Skin of body (tissue), 2 donors: ENCODE results near the gene ERCC6L2. TPM values are rescaled to one million over a fixed set of nuclear protein-coding genes. Genes with fewer than 3 reads are reported as not detected.

Experiments
- DNase-seq: peaks from one replicate; lab custom pipeline; 2025; lab: John Stamatoyannopoulos, UW
- total RNA-seq: library from RNA; depleted of rRNA; stranded (reverse); fragments of >200 nt; gene quantifications from one replicate; pipeline ENCODE4 v1.2.3, GENCODE V29; 2014

The ERCC6L2 gene
- total RNA-seq, 1 donor from 2014 or later = 91.1 TPM

GRCh38 chr9:95977371-95977770, 101.9 kb downstream of the ERCC6L2 start:
- no peak for DNase-seq

- DNase-seq = no peak
These were observed 102.6 kb downstream of the ERCC6L2 start for GRCh38 chr9:95978106-95978505.

GRCh38 chr9:95979446-95979845, 104.0 kb downstream of the ERCC6L2 start:
- DNase-seq = no peak

GRCh38 chr9:95980262-95981125, 105.0 kb downstream of the ERCC6L2 start:
- DNase-seq = no peak

- peak; percentile 40 for DNase-seq
These were observed 106.4 kb downstream of the ERCC6L2 start for GRCh38 chr9:95981761-95982390.

- peak; percentile 10 for DNase-seq
These were observed 110.1 kb downstream of the ERCC6L2 start for GRCh38 chr9:95985440-95986055.

GRCh38 chr9:95989297-95989696, 113.8 kb downstream of the ERCC6L2 start:
- peak; percentile 3 for DNase-seq

GRCh38 chr9:95991326-95991725, 115.8 kb downstream of the ERCC6L2 start:
- no peak for DNase-seq

- DNase-seq = no peak
These were observed 117.0 kb downstream of the ERCC6L2 start for GRCh38 chr9:95992536-95992935.

- no peak for DNase-seq
These were observed 117.8 kb downstream of the ERCC6L2 start for GRCh38 chr9:95993337-95993736.

- no peak for DNase-seq
These were observed 123.9 kb downstream of the ERCC6L2 start for GRCh38 chr9:95999390-95999789.

- no peak for DNase-seq
These were observed 128.9 kb downstream of the ERCC6L2 start for GRCh38 chr9:96004379-96004778.

GRCh38 chr9:96006296-96006879, 130.9 kb downstream of the ERCC6L2 start:
- no peak for DNase-seq

- no peak for DNase-seq
These were observed 131.5 kb downstream of the ERCC6L2 start for GRCh38 chr9:96006961-96007360.

GRCh38 chr9:96008502-96009222, 133.2 kb downstream of the ERCC6L2 start:
- DNase-seq = no peak

- no peak for DNase-seq
These were observed 133.7 kb downstream of the ERCC6L2 start for GRCh38 chr9:96009223-96009602.

- DNase-seq = no peak
These were observed 134.4 kb downstream of the ERCC6L2 start for GRCh38 chr9:96009690-96010472.

GRCh38 chr9:96014078-96014477, 138.6 kb downstream of the ERCC6L2 start:
- DNase-seq = no peak

GRCh38 chr9:96015876-96016686, 140.6 kb downstream of the ERCC6L2 start:
- no peak for DNase-seq
